ENCODE measurements around the gene KRTAP19-6.
"Not testable (repeated sequence)": the region's sequence is repeated elsewhere in the genome, so short reads cannot be mapped to it uniquely, and the experiment has no call there.

The KRTAP19-6 gene

GRCh38 chr21:30541764-30542163, at the start of gene KRTAP19-6:
KRTAP19-6 (minus strand) TSS chr21:30541864; CDS start chr21:30541833, 31 bp downstream.
- no peak for DNase-seq

- DNase-seq, result no peak
Measured at GRCh38 chr21:30590297-30590696, 48.6 kb upstream of the KRTAP19-6 start, which contains the start of gene KRTAP22-2. KRTAP22-2 (minus strand) TSS chr21:30590397.

GRCh38 chr21:30582870-30583269, 41.2 kb upstream of the KRTAP19-6 start:
- DNase-seq, result no peak

GRCh38 chr21:30580132-30580531, 38.5 kb upstream of the KRTAP19-6 start:
- DNase-seq, result no peak

- no peak for DNase-seq
Measured at GRCh38 chr21:30579346-30579745, 37.7 kb upstream of the KRTAP19-6 start.

GRCh38 chr21:30577766-30578165, 36.1 kb upstream of the KRTAP19-6 start:
- no peak for DNase-seq

GRCh38 chr21:30567617-30568016, 26.0 kb upstream of the KRTAP19-6 start:
- no peak for DNase-seq

GRCh38 chr21:30563630-30564029, 22.0 kb upstream of the KRTAP19-6 start:
- no peak for DNase-seq

- DNase-seq, result no peak
Measured at GRCh38 chr21:30563072-30563471, 21.4 kb upstream of the KRTAP19-6 start.

- no peak for DNase-seq
Measured at GRCh38 chr21:30561957-30562356, 20.3 kb upstream of the KRTAP19-6 start.

GRCh38 chr21:30561264-30561895, 19.7 kb upstream of the KRTAP19-6 start, which contains the start of gene KRTAP19-7:
KRTAP19-7 (minus strand) TSS chr21:30561314; CDS start chr21:30561289, 25 bp downstream.
- no peak for DNase-seq

- no peak for DNase-seq
Measured at GRCh38 chr21:30555095-30555494, 13.4 kb upstream of the KRTAP19-6 start.

- DNase-seq, result no peak
Measured at GRCh38 chr21:30552782-30553181, 11.1 kb upstream of the KRTAP19-6 start.

GRCh38 chr21:30518876-30519275, 22.8 kb downstream of the KRTAP19-6 start:
- DNase-seq, result no peak

- DNase-seq, result no peak
Measured at GRCh38 chr21:30515681-30516080, 26.0 kb downstream of the KRTAP19-6 start.

GRCh38 chr21:30505621-30506205, 36.0 kb downstream of the KRTAP19-6 start:
- DNase-seq, result not testable (repeated sequence)

GRCh38 chr21:30502041-30502440, 39.6 kb downstream of the KRTAP19-6 start, which contains the start of gene KRTAP19-5:
KRTAP19-5 (minus strand) TSS chr21:30502141; CDS start chr21:30502090, 51 bp downstream.
- no peak for DNase-seq

GRCh38 chr21:30497065-30497464, 44.6 kb downstream of the KRTAP19-6 start, which contains the start of gene KRTAP19-4:
KRTAP19-4 (minus strand) TSS chr21:30497165; CDS start chr21:30497110, 55 bp downstream.
- DNase-seq, result no peak

- DNase-seq, result no peak
Measured at GRCh38 chr21:30491963-30492428, 49.7 kb downstream of the KRTAP19-6 start, which contains the start of gene KRTAP19-3. KRTAP19-3 (minus strand) TSS chr21:30492013; CDS start chr21:30491957, 56 bp downstream.
